DMS53 treated with DMSO at 0.1 percent for 48 hours (cell line): Measurements from ENCODE around the gene GFOD1.
A peak's percentile ranks its signal among the peaks of the same experiment; 100 is the strongest.
"Not testable (repeated sequence)": the region's sequence is repeated elsewhere in the genome, so short reads cannot be mapped to it uniquely, and the experiment has no call there.

Source experiments
- DNase-seq: peaks from one replicate; lab custom pipeline; 2025; ENCODE audit not compliant: unreplicated experiment; lab: John Stamatoyannopoulos, UW

Gene GFOD1

GRCh38 chr6:13445005-13445743, 42.2 kb downstream of the GFOD1 start:
- DNase-seq: peak; percentile 83

- no peak for DNase-seq
Measured at GRCh38 chr6:13444604-13445003, 42.8 kb downstream of the GFOD1 start.

- DNase-seq: not testable (repeated sequence)
Measured at GRCh38 chr6:13443978-13444377, 43.4 kb downstream of the GFOD1 start.

- DNase-seq: no peak
Measured at GRCh38 chr6:13441778-13442177, 45.6 kb downstream of the GFOD1 start.

GRCh38 chr6:13439644-13440043, 47.8 kb downstream of the GFOD1 start:
- no peak for DNase-seq

GRCh38 chr6:13438126-13438525, 49.3 kb downstream of the GFOD1 start:
- DNase-seq: no peak

GRCh38 chr6:13437218-13437996, 50.0 kb downstream of the GFOD1 start:
- DNase-seq: no peak

- DNase-seq: no peak
Measured at GRCh38 chr6:13436399-13437217, 50.8 kb downstream of the GFOD1 start.

GRCh38 chr6:13435477-13436246, 51.7 kb downstream of the GFOD1 start:
- DNase-seq: no peak

GRCh38 chr6:13434777-13435176, 52.6 kb downstream of the GFOD1 start:
- no peak for DNase-seq

GRCh38 chr6:13434135-13434775, 53.1 kb downstream of the GFOD1 start:
- DNase-seq: not testable (repeated sequence)

- DNase-seq: no peak
Measured at GRCh38 chr6:13433709-13434121, 53.7 kb downstream of the GFOD1 start.

- DNase-seq: no peak
Measured at GRCh38 chr6:13432526-13433184, 54.7 kb downstream of the GFOD1 start.

- DNase-seq: no peak
Measured at GRCh38 chr6:13431861-13432465, 55.4 kb downstream of the GFOD1 start.

GRCh38 chr6:13431059-13431656, 56.2 kb downstream of the GFOD1 start:
- no peak for DNase-seq

- DNase-seq: no peak
Measured at GRCh38 chr6:13429406-13429753, 58.0 kb downstream of the GFOD1 start.

- no peak for DNase-seq
Measured at GRCh38 chr6:13428583-13429405, 58.6 kb downstream of the GFOD1 start.
